ENCODE measurements around the gene PPM1H. TPM values are rescaled to one million over a fixed set of nuclear protein-coding genes. Genes with fewer than 3 reads are reported as not detected.

PPM1H gene
- total RNA-seq, 1 donor = 13.4 TPM

GRCh38 chr12:62963486-62964041 lies 28.6 kb upstream of the PPM1H start:
- Histone ChIP-seq H3K4me1 (ENCODE audit: insufficient read depth, low read length) (no peaks in the 10 kb centered on the region), H3K27me3 (ENCODE audit: insufficient read depth, low read length) (no peaks in the 10 kb centered on the region), H3K9me3 (ENCODE audit: low read depth, low read length) (no peaks in the 10 kb centered on the region), H3K79me2 (ENCODE audit: insufficient read depth, low read length) (no peaks in the 10 kb centered on the region), H3K27ac (ENCODE audit: low read depth, low read length) (no peak overlapping the region), H4K20me1 (ENCODE audit: insufficient read depth, low read length) (no peaks in the 10 kb centered on the region), H3K36me3 (ENCODE audit: insufficient read depth, low read length) (no peaks in the 10 kb centered on the region), H3K4me3 (ENCODE audit: insufficient read depth, low read length) (no peak overlapping the region), H2AFZ (ENCODE audit: low read length) (no peak overlapping the region), H3K4me2 (ENCODE audit: insufficient read depth, low read length) (no peak overlapping the region)
- no peak for TF ChIP-seq CTCF (IDR thresholded peaks at IDR 0.05; ENCODE audit: extremely low read depth, low read depth, low read length)
- DNase-seq (ENCODE audit: insufficient read length, low spot score, missing footprints) = no peak

GRCh38 chr12:62960324-62960723 lies 25.4 kb upstream of the PPM1H start:
- no peak overlapping the region for H3K4me2 ChIP-seq (ENCODE audit: insufficient read depth, low read length)
- no peak overlapping the region for H2AFZ ChIP-seq (ENCODE audit: low read length)
- peaks cover 8% of the 10 kb centered on the region for H3K4me1 ChIP-seq (ENCODE audit: insufficient read depth, low read length)
- H3K27ac ChIP-seq (ENCODE audit: low read depth, low read length) = no peak overlapping the region
- H3K27me3 ChIP-seq (ENCODE audit: insufficient read depth, low read length) = no peaks in the 10 kb centered on the region
- H3K9me3 ChIP-seq (ENCODE audit: low read depth, low read length) = no peaks in the 10 kb centered on the region
- H3K36me3 ChIP-seq (ENCODE audit: insufficient read depth, low read length) = no peaks in the 10 kb centered on the region
- no peaks in the 10 kb centered on the region for H4K20me1 ChIP-seq (ENCODE audit: insufficient read depth, low read length)
- no peak for TF ChIP-seq CTCF (IDR thresholded peaks at IDR 0.05; ENCODE audit: extremely low read depth, low read depth, low read length)
- no peak for DNase-seq (ENCODE audit: insufficient read length, low spot score, missing footprints)
- H3K79me2 ChIP-seq (ENCODE audit: insufficient read depth, low read length) = no peaks in the 10 kb centered on the region
- H3K4me3 ChIP-seq (ENCODE audit: insufficient read depth, low read length) = no peak overlapping the region

GRCh38 chr12:62959745-62960144 lies 24.8 kb upstream of the PPM1H start:
- no peak overlapping the region for H3K4me2 ChIP-seq (ENCODE audit: insufficient read depth, low read length)
- no peak for DNase-seq (ENCODE audit: insufficient read length, low spot score, missing footprints)
- H3K27me3 ChIP-seq (ENCODE audit: insufficient read depth, low read length) = no peaks in the 10 kb centered on the region
- H3K4me3 ChIP-seq (ENCODE audit: insufficient read depth, low read length) = no peak overlapping the region
- H3K9me3 ChIP-seq (ENCODE audit: low read depth, low read length) = no peaks in the 10 kb centered on the region
- H3K36me3 ChIP-seq (ENCODE audit: insufficient read depth, low read length) = no peaks in the 10 kb centered on the region
- no peak overlapping the region for H3K27ac ChIP-seq (ENCODE audit: low read depth, low read length)
- H3K4me1 ChIP-seq (ENCODE audit: insufficient read depth, low read length) = peaks cover 8% of the 10 kb centered on the region
- no peak overlapping the region for H2AFZ ChIP-seq (ENCODE audit: low read length)
- H4K20me1 ChIP-seq (ENCODE audit: insufficient read depth, low read length) = no peaks in the 10 kb centered on the region
- TF ChIP-seq CTCF (IDR thresholded peaks at IDR 0.05; ENCODE audit: extremely low read depth, low read depth, low read length) = no peak
- no peaks in the 10 kb centered on the region for H3K79me2 ChIP-seq (ENCODE audit: insufficient read depth, low read length)

GRCh38 chr12:62957233-62957953 lies 22.4 kb upstream of the PPM1H start:
- TF ChIP-seq CTCF (IDR thresholded peaks at IDR 0.05; ENCODE audit: extremely low read depth, low read depth, low read length) = no peak
- H3K4me3 ChIP-seq (ENCODE audit: insufficient read depth, low read length) = no peak overlapping the region
- H3K9me3 ChIP-seq (ENCODE audit: low read depth, low read length) = no peaks in the 10 kb centered on the region
- H3K27me3 ChIP-seq (ENCODE audit: insufficient read depth, low read length) = no peaks in the 10 kb centered on the region
- no peak overlapping the region for H3K27ac ChIP-seq (ENCODE audit: low read depth, low read length)
- H3K36me3 ChIP-seq (ENCODE audit: insufficient read depth, low read length) = no peaks in the 10 kb centered on the region
- H2AFZ ChIP-seq (ENCODE audit: low read length) = peak overlapping the region; percentile 39
- H3K79me2 ChIP-seq (ENCODE audit: insufficient read depth, low read length) = no peaks in the 10 kb centered on the region
- peaks cover 8% of the 10 kb centered on the region for H3K4me1 ChIP-seq (ENCODE audit: insufficient read depth, low read length)
- H3K4me2 ChIP-seq (ENCODE audit: insufficient read depth, low read length) = peak overlapping the region; percentile 41
- DNase-seq (ENCODE audit: insufficient read length, low spot score, missing footprints) = peak; percentile 65
- H4K20me1 ChIP-seq (ENCODE audit: insufficient read depth, low read length) = no peaks in the 10 kb centered on the region

Measured in osteoblast (primary cell).